GM21717 (cell line): Measurements from ENCODE around the gene ADAT1.
"Not testable (repeated sequence)": the region's sequence is repeated elsewhere in the genome, so short reads cannot be mapped to it uniquely, and the experiment has no call there.

Experiments
- ATAC-seq: cut with Tn5 transposase; IDR thresholded peaks from one replicate; pipeline ENCODE4 v1.9.1; 2021; ENCODE audit warnings: mild to moderate bottlenecking, moderate library complexity; ENCODE audit not compliant: unreplicated experiment

The ADAT1 gene

DNA sequence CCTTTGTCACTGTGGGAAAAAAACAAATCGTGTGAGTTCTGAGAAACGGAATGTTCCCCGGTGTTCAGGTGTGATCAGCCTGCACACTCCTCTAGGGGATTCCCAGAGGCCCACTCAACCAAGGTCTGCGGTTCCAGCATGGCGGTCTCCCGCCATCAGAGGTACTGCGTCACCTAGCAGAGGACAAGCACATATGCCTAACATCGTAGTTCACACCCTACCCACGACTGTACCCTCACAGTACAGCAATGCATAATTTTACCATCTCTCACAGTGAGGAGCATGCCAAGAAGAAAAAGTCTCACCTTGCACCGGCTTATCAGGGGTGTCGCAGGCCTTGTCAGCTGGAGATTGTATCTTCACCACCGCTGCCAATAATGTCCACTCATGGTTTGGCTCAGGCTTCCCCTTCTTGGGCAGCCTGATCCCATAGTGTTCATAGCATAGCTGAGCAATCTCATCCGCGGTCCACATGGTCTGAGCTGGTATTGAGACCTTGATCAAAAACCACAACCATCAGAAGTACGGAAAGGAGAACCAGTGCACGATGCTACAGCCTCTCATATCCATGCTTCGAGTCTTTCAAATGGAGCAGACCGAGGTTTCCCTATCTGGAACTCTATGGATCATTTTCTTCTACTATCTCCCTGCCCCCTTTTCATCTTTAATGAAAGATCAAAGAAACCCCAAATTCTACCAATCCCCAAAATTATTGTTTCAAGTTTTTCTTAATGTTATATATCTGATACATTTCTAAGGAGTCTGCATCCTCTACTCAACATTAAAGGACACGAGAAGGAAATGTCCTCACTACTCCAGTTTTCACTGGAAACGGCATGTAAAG lies 2.5 kb downstream of the ADAT1 start:
- no peak for ATAC-seq

DNA sequence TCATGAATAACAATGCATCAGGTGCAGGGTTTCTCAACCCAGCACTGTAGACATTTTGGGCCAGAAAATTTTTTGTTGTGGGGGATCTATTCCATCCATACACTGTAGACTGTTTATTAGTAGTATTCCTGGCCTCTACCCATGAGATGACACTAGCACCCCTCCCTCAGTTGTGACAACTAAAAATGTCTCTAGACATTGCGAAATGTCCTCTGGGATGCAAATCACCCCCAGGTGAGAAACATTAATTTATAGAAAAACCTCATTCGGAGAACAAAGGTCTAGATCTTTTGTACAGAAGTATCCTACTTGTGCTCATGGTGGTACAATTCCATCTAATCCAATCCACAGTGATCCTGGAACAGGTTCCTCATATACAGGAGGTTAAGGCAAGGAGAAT lies 4.3 kb downstream of the ADAT1 start:
- no peak for ATAC-seq

GRCh38 chr16:75617121-75617520 lies 6.0 kb downstream of the ADAT1 start:
- ATAC-seq, result no peak

GRCh38 chr16:75616521-75617010 lies 6.5 kb downstream of the ADAT1 start:
- ATAC-seq, result no peak

GRCh38 chr16:75615619-75616018 lies 7.5 kb downstream of the ADAT1 start:
- no peak for ATAC-seq

DNA sequence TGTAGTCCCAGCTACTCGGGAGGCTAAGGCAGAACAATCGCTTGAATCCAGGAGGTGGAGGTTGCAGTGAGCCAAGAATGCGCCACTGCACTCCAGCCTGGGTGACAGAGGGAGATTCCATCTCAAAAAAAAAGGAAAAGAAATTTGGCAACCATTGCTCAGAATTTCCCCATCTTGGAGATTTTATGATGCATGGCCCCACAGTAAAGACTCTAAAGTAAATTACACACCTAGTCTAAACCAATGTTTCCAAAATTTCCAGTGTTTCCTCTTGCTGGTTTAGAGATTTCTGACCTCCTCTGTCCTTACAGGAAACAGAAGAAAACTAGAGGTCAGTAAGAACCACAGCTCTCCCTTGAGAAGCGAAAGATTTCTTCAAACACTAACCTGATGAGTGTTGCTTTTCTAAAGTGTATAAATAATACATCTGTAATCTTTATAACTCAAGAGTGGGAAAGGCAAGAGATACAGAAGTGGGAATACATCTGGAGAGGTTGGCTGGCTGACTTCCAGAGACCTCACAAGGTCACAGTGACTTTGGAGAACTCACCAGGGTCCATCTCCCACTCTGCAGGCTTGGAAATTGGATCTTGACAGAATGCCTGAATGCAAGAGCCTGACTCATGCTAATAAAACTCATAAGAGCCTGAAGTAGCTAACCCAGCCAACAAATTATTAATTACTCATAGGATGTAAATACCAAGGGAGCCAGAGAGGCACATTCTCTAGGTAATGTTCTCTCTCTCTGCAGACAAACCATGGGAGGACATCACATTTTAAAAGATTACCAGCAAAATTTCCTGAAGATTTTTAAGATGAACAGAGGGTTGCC lies 8.8 kb downstream of the ADAT1 start:
- ATAC-seq, result no peak

DNA sequence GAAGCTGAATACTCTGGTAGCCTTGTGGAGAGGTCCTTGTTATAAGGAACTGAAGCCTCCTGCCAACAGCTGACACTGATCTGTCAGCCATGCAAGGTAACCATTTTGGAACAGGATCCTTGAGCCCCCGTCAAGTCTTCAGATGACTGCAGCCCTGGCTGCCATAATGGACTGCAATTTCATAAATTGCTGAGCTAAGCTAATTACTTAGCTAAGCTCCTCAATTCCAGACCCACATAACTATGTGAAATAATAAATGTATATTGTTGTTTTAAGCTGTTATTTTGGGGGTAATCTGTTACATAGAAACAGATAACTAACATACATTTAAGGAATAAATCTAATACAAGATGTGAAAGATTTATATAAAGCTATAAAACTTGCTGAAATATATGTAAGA lies 16.6 kb downstream of the ADAT1 start:
- ATAC-seq, result no peak

DNA sequence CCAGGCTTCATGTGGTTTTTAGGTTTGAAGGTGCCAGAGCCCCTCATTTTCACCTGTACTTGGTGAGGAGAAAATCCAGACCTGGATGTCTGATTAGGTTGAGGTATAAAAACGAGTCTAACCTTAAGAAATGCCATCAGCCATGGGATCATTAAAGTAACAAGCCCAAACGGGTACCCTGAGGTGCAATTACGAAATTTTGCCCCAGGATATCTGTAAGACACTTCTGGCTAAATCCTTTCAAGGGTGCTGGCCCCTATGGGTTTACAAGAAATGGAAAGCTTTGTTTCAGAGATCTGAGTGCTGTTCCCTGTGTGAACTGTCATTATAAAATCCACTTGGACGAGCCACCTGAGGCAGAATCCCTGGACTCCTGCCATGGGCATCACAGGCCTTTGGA lies 19.8 kb downstream of the ADAT1 start:
- no peak for ATAC-seq

DNA sequence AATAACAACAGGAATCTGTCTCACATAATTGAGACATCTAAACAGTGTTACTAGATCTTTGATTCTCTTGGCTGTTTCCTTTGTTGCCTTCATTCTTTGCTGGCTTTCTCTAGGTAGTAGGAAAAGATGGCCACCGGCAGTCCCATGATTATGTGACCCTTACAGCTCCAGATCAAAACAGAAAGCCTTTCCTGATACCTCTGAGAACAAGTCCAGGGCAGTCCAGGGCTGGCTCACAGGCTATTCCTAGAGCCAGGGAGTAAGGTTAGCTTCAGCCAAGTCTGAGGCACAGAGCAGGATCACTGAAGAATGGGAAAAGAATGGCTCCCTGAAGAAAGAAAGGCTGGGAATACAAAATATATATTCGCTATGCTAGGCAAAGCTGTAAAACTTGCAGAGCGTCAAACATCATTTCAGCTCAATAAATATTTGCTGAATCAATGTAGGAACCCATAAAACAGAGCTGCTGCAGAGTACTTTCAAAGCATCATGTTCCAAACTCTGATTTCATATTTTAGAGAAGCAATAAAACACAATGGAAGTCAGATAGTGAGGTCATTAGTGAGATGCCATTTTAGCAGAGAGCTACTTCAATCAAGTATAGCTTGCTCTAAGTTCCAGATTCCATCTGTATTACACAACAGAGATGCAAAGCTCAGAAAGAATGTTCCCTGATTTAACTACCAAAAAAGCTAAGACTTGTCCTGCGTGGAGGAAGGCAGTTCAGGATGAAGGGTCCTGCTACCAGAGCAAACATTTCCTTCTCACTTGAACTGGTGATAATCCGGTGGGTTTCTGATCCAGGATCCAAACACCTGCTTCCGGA lies 23.4 kb downstream of the ADAT1 start:
- ATAC-seq, result no peak

DNA sequence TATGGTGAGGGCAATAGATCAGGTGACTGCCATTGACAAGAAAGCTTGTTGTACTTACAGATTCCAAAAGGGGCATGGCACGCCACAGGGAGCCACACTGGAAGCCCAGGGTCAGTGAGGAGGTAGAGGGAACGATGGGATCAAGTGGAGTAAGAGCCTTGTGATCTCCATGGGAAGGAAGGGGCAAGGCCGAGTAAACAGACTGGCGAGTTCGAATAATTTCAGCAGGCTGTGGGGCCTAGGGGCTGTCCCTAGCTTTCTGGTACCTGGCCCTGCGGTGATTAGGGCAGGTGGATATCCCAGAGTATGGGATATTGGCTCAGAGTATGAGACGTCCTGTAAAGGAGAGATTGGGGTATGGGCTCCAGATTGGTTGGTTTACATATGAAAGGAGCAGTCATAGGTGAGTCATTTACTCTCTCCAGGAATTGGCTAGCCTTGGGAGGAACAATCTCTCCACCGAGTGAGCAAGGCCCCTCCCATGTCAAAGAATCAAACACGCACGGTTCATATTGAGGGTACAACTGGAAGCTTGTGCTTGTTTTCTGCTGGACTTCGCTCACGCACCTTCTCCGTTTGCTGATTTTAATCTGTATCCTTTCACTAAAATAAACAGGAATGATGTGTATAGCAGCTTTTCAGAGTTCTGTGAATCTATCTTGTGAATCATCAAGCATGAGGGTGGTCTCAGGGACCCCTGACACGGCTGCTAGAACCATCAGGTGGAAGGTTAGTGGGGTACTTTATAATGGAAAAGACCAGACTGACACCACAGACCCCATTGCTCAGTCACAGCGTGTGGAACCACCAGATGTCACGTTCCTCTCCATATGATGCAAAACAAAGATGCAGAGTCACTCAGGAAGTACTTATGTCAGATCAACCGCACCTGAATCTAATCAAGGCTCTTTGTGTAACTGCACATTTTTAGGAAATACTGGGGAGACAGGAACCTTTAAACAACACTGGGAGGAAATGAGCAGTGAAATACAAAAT lies 29.0 kb downstream of the ADAT1 start:
- ATAC-seq, result no peak

DNA sequence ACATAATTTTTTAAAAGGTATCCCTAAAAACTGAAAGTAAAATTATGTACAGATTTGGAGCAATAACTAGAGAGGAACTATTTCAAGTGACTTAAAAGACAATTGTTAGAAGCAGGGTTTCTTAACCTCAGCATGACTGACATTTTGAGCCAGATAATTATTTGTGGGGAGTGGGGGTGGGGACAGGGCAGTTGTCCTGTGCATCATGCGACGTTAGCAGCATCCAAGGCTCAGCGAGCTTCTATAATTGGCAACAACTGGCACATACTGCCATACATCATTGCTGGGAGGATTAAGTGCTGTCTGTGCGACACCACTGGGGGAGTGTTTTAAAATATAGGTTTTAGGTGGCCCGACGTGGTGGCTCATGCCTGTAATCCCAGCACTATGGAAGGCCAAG lies 29.8 kb downstream of the ADAT1 start:
- ATAC-seq, result no peak

- not testable (repeated sequence) for ATAC-seq
Measured at GRCh38 chr16:75591927-75592326, 31.2 kb downstream of the ADAT1 start.

- no peak for ATAC-seq
Measured at GRCh38 chr16:75590920-75591843, 31.9 kb downstream of the ADAT1 start.

DNA sequence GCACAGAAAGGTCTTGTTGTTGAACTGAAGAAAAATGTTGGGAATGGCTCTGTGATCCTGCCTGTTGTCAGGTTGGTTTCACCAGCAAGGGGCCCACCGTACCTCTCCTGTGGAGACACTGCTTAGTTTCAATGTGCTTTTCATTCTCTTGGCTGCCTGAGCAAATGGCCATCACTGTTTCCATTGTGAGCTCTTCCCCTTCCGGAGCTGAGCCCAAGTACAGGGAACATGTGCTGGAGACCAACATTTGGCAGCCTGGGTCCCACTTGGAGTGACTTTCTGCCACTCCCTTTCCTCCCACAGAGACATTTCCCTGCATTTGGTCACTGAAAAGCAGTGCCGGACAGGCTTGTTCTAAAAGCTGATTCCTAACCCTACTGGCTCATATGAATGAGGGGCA lies 33.8 kb downstream of the ADAT1 start:
- ATAC-seq, result no peak

- no peak for ATAC-seq
Measured at GRCh38 chr16:75588716-75589115, 34.4 kb downstream of the ADAT1 start.

- ATAC-seq, result no peak
Measured at GRCh38 chr16:75584108-75584507, 39.0 kb downstream of the ADAT1 start.

DNA sequence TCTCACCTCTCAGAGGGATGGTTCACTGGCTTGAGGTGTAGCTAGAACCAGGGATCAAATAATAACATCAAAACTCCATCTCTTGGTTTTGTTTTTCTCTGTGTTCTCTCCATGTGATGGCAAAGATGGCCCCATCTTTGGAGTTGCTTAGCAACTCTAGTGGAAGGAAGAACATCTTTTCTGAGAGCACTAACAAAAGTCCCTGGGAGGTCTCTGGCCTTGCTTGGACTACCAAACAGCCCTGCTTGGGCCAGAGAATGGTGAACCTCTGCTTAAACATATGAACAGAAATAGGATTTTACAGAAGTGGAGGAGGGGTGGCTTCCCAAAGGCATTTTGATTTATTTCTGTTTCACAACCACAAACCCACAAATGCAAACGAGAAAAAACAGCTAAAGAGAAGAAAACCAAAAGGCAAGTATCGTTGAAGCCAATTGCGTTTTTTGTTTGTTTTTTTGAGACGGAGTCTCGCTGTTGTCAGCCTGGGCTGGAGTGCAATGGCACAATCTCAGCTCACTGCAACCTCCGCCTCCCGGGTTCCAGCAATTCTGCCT lies 43.7 kb downstream of the ADAT1 start:
- no peak for ATAC-seq

DNA sequence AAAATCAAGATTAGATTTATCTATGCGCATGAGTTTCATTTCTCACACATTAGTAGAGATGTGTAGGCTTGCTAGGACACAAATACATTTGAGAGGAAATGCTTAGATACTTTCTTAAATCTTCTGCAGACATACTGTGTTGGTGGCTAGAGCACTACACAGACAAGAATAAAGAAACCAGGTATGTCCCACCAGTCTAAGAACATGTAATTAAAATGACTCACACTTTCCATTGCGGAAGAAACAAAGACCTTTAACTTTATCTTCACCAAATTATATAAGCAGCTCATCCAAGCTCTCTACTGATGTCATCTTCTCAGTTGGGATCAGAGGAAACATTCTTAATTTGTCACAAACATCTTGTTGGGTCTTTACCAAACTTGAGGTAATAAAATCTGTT lies 44.4 kb downstream of the ADAT1 start:
- no peak for ATAC-seq

DNA sequence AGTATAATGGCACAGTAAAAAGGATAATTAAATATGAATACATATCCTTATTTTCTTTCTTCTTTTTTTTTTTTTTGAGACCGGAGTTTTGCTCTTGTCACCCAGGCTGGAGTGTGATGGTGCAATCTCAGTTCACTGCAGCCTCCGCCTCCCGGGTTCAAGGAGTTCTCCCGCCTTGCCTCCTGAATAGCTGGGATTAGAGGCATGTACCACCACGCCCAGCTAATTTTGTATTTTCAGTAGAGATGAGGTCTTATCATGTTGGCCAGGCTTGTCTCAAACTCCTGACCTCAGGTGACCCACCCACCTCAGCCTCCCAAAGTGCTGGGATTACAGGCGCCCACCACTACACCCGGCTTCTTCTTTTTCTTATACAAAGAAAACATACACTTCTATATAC lies 44.9 kb downstream of the ADAT1 start:
- ATAC-seq, result no peak
